ENCODE measurements around the gene NDUFS8. TPM values are rescaled to one million over a fixed set of nuclear protein-coding genes. Genes with fewer than 3 reads are reported as not detected.

Gene NDUFS8
- polyA plus RNA-seq, 3 donors: 62.9 to 141 (median 114) TPM

GRCh38 chr11:68007498-68008380 is 22.7 kb upstream of the NDUFS8 start:
- H3K79me2 ChIP-seq (ENCODE audit: insufficient read depth, low read length): peaks cover 53% of the 10 kb centered on the region
- no peak overlapping the region for H2AFZ ChIP-seq (ENCODE audit: insufficient read depth, low read depth, low read length, poor library complexity, severe bottlenecking)
- H3K4me2 ChIP-seq (replicated peaks; ENCODE audit: extremely low read depth, low read length, poor library complexity, severe bottlenecking): peak overlapping the region; percentile 94
- H3K27me3 ChIP-seq (ENCODE audit: control insufficient read depth in 2 of 2, insufficient read depth in 2 of 2, low read length in 2 of 2): no peaks in the 10 kb centered on the region
- over 99% methylated on average over 7 of the region's 16 CpGs for WGBS (ENCODE audit: insufficient coverage)
- Mint-ChIP-seq H3K9me3 (no peaks in the 10 kb centered on the region), H3K4me1 (peaks cover 66% of the 10 kb centered on the region), H3K36me3 (peaks cover 0 to 6% of the 10 kb centered on the region in 2 donors), H3K27me3 (ENCODE audit: low read depth in 3 of 3) (peaks cover 0 to 1% (median 0%) of the 10 kb centered on the region in 3 donors), H3K4me3 (no peak overlapping the region), H3K27ac (no peak overlapping the region)
- H3K27ac ChIP-seq (ENCODE audit: low read depth in 1 of 2, low read length in 2 of 2): no peak overlapping the region
- no peak for DNase-seq
- no peaks in the 10 kb centered on the region for H3K9me3 ChIP-seq (replicated peaks in 1 of 2; ENCODE audit: control insufficient read depth in 1 of 2, insufficient read depth in 1 of 2, low read length in 2 of 2)
- no peak overlapping the region for H3K4me3 ChIP-seq (replicated peaks in 1 of 3; ENCODE audit: low read depth in 2 of 3, low read length in 3 of 3)
- no peaks in the 10 kb centered on the region for H3K36me3 ChIP-seq (replicated peaks in 1 of 2; ENCODE audit: control insufficient read depth in 1 of 2, insufficient read depth in 2 of 2, low read length in 2 of 2)
- H3K9ac ChIP-seq (ENCODE audit: insufficient read depth, low read length, poor library complexity, severe bottlenecking): no peak overlapping the region
- TF ChIP-seq CTCF (IDR thresholded peaks at IDR 0.05): no peak
- H3K4me1 ChIP-seq (ENCODE audit: control insufficient read depth in 1 of 2, insufficient read depth in 2 of 2, low read length in 2 of 2): peaks cover 62 to 73% of the 10 kb centered on the region in 2 donors
- peaks cover 33% of the 10 kb centered on the region for H4K20me1 ChIP-seq (ENCODE audit: insufficient read depth, low read length)
- intact Hi-C loops (cut with micrococcal nuclease): loop anchor here in 1 of 2 donors (5.0 to 10.0 kb wide), 2 partner anchors 35 to 207 kb away; partner anchors contain the start of gene KMT5B

- TF ChIP-seq CTCF (IDR thresholded peaks at IDR 0.05): no peak
- Histone ChIP-seq H3K36me3 (replicated peaks in 1 of 2; ENCODE audit: control insufficient read depth in 1 of 2, insufficient read depth in 2 of 2, low read length in 2 of 2) (peaks cover 0 to 6% of the 10 kb centered on the region in 2 donors), H3K9ac (ENCODE audit: insufficient read depth, low read length, poor library complexity, severe bottlenecking) (peak overlapping the region; percentile 25), H3K4me2 (replicated peaks; ENCODE audit: extremely low read depth, low read length, poor library complexity, severe bottlenecking) (peak overlapping the region; percentile 94), H3K4me1 (ENCODE audit: control insufficient read depth in 1 of 2, insufficient read depth in 2 of 2, low read length in 2 of 2) (peaks cover 70 to 80% of the 10 kb centered on the region in 2 donors), H2AFZ (ENCODE audit: insufficient read depth, low read depth, low read length, poor library complexity, severe bottlenecking) (peak overlapping the region; percentile 66), H4K20me1 (ENCODE audit: insufficient read depth, low read length) (peaks cover 35% of the 10 kb centered on the region), H3K9me3 (replicated peaks in 1 of 2; ENCODE audit: control insufficient read depth in 1 of 2, insufficient read depth in 1 of 2, low read length in 2 of 2) (no peaks in the 10 kb centered on the region), H3K79me2 (ENCODE audit: insufficient read depth, low read length) (peaks cover 53% of the 10 kb centered on the region), H3K27me3 (ENCODE audit: control insufficient read depth in 2 of 2, insufficient read depth in 2 of 2, low read length in 2 of 2) (no peaks in the 10 kb centered on the region), H3K4me3 (replicated peaks in 1 of 3; ENCODE audit: low read depth in 2 of 3, low read length in 3 of 3) (peak overlapping the region in 1 of 3 experiments; percentile 89), H3K27ac (ENCODE audit: low read depth in 1 of 2, low read length in 2 of 2) (peak overlapping the region; percentile 90 to 94)
- 40% methylated on average over 16 of the region's 27 CpGs for WGBS (ENCODE audit: insufficient coverage)
- peak overlapping the region; percentile 83 to 92 for H3K4me3 Mint-ChIP-seq
- intact Hi-C loops (cut with micrococcal nuclease): loop anchor here in 1 of 2 donors (5.0 to 10.0 kb wide), 2 partner anchors 34 to 206 kb away; partner anchors contain the start of gene KMT5B
- DNase-seq: peak; percentile 24 to 62 (median 56)
- no peaks in the 10 kb centered on the region for H3K9me3 Mint-ChIP-seq
- H3K27me3 Mint-ChIP-seq (ENCODE audit: low read depth in 3 of 3): peaks cover 0 to 1% (median 0%) of the 10 kb centered on the region in 3 donors
- H3K36me3 Mint-ChIP-seq: peaks cover 6 to 11% of the 10 kb centered on the region in 2 donors
- peak overlapping the region; percentile 91 to 97 (median 95) for H3K27ac Mint-ChIP-seq
- peaks cover 72% of the 10 kb centered on the region for H3K4me1 Mint-ChIP-seq
These were observed 21.8 kb upstream of the NDUFS8 start for GRCh38 chr11:68008381-68009337.
